ENCODE results near the gene UBE2O. TPM values are rescaled to one million over a fixed set of nuclear protein-coding genes. Genes with fewer than 3 reads are reported as not detected.

The UBE2O gene
- total and polyA plus RNA-seq, 10 donors, result 7.2 to 55.9 (median 30.4) TPM

- Histone ChIP-seq H3K36me3 (peaks cover 0 to 3% (median 0%) of the 10 kb centered on the region in 6 donors), H3K4me3 (no peak overlapping the region), H3K4me1 (peaks cover 4 to 93% (median 38%) of the 10 kb centered on the region in 6 donors), H3K27me3 (replicated peaks in 1 of 7) (no peaks in the 10 kb centered on the region), H3K27ac (peak overlapping the region in 5 of 8 donors; percentile 2 to 71 (median 55)), H3K9me3 (no peaks in the 10 kb centered on the region)
- 44 to 66% (median 63%) methylated on average over 8 of the region's 8 CpGs for WGBS, 5 donors
- intact Hi-C loops (cut with DNase I; ENCODE audit: low total_unique reads), result no loop called here
- DNase-seq, result no peak
- TF ChIP-seq CTCF (IDR thresholded peaks at IDR 0.05 in 8 of 11, conservative IDR thresholded peaks at IDR 0.05 in 3 of 11) (no peak), POLR2A (IDR thresholded peaks at IDR 0.05) (no peak), POLR2AphosphoS5 (IDR thresholded peaks at IDR 0.05) (no peak)
These were observed 25.3 kb downstream of the UBE2O start for GRCh38 chr17:76427501-76428231.

GRCh38 chr17:76426853-76427252 lies 26.1 kb downstream of the UBE2O start:
- peak overlapping the region in 2 of 8 donors; percentile 55 to 59 for H3K27ac ChIP-seq
- intact Hi-C loops (cut with DNase I; ENCODE audit: low total_unique reads), result no loop called here
- H3K27me3 ChIP-seq (replicated peaks in 1 of 7), result no peaks in the 10 kb centered on the region
- H3K4me3 ChIP-seq, result no peak overlapping the region
- H3K4me1 ChIP-seq, result peaks cover 4 to 94% (median 43%) of the 10 kb centered on the region in 6 donors
- TF ChIP-seq POLR2AphosphoS5 (IDR thresholded peaks at IDR 0.05) (no peak), CTCF (IDR thresholded peaks at IDR 0.05 in 8 of 11, conservative IDR thresholded peaks at IDR 0.05 in 3 of 11) (no peak), POLR2A (IDR thresholded peaks at IDR 0.05) (no peak)
- DNase-seq, result no peak
- peaks cover 0 to 11% (median 0%) of the 10 kb centered on the region in 6 donors for H3K36me3 ChIP-seq
- H3K9me3 ChIP-seq, result no peaks in the 10 kb centered on the region
- WGBS, 5 donors, result 80 to 88% (median 85%) methylated on average over 3 of the region's 3 CpGs

GRCh38 chr17:76422860-76423259 lies 30.1 kb downstream of the UBE2O start:
- Histone ChIP-seq H3K4me1 (peaks cover 0 to 92% (median 48%) of the 10 kb centered on the region in 6 donors), H3K4me3 (no peak overlapping the region), H3K27me3 (replicated peaks in 1 of 7) (no peaks in the 10 kb centered on the region), H3K36me3 (peaks cover 0 to 15% (median 0%) of the 10 kb centered on the region in 6 donors), H3K27ac (peak overlapping the region in 2 of 8 donors; percentile 19 to 30), H3K9me3 (no peaks in the 10 kb centered on the region)
- WGBS, 5 donors, result 82 to 91% (median 84%) methylated on average over 6 of the region's 6 CpGs
- peak; percentile 42 for DNase-seq
- no peak for TF ChIP-seq CTCF (IDR thresholded peaks at IDR 0.05 in 8 of 11, conservative IDR thresholded peaks at IDR 0.05 in 3 of 11)
- no peak for TF ChIP-seq POLR2A (IDR thresholded peaks at IDR 0.05)
- no peak for TF ChIP-seq POLR2AphosphoS5 (IDR thresholded peaks at IDR 0.05)
- intact Hi-C loops (cut with DNase I; ENCODE audit: low total_unique reads), result no loop called here

- Histone ChIP-seq H3K9me3 (no peaks in the 10 kb centered on the region), H3K4me3 (no peak overlapping the region), H3K27ac (peak overlapping the region in 1 of 8 donors; percentile 19), H3K4me1 (peaks cover 0 to 92% (median 47%) of the 10 kb centered on the region in 6 donors), H3K27me3 (replicated peaks in 1 of 7) (no peaks in the 10 kb centered on the region), H3K36me3 (peaks cover 0 to 15% (median 0%) of the 10 kb centered on the region in 6 donors)
- WGBS, 5 donors, result 90 to 98% (median 93%) methylated on average over 7 to 8 of the region's 8 CpGs
- DNase-seq, result peak; percentile 55
- intact Hi-C loops (cut with DNase I; ENCODE audit: low total_unique reads), result no loop called here
- TF ChIP-seq POLR2A (IDR thresholded peaks at IDR 0.05), result no peak
These were observed 30.5 kb downstream of the UBE2O start for GRCh38 chr17:76422406-76422805.

Measured in spleen (tissue), 11 donors.